HG03460 (cell line): Measurements from ENCODE around the gene PQBP1.

Experiments
- ATAC-seq: cut with Tn5 transposase; IDR thresholded peaks from one replicate; pipeline ENCODE4 v1.9.1; 2021; ENCODE audit not compliant: unreplicated experiment

The PQBP1 gene

DNA sequence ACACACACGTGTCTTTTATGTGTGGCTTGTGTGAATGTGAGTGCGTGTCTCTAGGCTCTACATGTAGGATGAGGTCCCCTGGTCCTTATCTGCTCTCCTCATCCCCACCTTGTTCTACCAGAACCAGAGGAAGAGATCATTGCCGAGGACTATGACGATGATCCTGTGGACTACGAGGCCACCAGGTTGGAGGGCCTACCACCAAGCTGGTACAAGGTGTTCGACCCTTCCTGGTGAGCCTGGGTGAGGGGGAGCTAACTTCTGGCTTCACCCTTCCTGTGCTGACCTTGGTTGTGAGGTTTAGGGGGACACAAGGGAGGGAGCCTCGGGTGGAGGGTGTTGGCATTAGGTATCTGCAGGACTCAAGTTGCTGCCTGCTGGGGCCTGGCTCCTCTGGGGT lies 3.3 kb downstream of the PQBP1 start:
- no peak for ATAC-seq

- ATAC-seq: no peak
Observed at GRCh38 chrX:48902135-48902534, 4.4 kb downstream of the PQBP1 start.

DNA sequence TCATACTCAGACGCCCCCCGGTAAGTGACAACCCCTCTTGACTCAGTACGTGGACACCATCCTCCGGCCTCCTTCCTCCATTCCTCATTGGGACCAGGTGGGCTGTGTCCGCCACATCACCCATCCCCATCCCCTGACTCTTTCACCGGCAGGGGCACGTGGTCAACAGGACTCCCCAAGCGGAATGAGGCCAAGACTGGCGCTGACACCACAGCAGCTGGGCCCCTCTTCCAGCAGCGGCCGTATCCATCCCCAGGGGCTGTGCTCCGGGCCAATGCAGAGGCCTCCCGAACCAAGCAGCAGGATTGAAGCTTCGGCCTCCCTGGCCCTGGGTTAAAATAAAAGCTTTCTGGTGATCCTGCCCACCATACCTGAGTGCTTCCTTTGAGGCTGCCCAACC lies 5.0 kb downstream of the PQBP1 start:
- no peak for ATAC-seq

GRCh38 chrX:48903290-48903689 lies 5.6 kb downstream of the PQBP1 start:
- no peak for ATAC-seq

DNA sequence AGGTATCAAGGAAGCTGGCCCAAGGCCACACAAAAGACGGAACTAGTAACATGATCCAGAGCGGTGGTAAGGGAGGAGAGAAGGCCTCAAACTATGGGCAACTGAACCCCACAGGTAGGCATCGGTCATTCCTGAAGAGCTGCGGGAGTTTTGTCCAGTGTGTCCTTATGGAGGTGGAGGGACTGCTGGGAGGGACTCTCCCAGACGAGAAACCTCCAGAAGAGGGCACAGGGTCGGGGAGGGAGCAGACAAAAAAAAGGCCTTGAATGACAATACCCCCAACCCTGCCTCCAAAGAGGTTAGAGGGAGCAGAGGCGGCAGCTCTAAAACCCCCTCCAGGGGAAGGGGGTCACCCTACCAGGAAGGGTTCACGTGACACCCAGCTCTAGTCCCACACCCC lies 6.5 kb downstream of the PQBP1 start:
- no peak for ATAC-seq

- ATAC-seq: no peak
Observed at GRCh38 chrX:48904626-48905025, 6.9 kb downstream of the PQBP1 start.

- no peak for ATAC-seq
Observed at GRCh38 chrX:48905090-48905790, 7.5 kb downstream of the PQBP1 start.

GRCh38 chrX:48908600-48908999 lies 10.9 kb downstream of the PQBP1 start:
- no peak for ATAC-seq

DNA sequence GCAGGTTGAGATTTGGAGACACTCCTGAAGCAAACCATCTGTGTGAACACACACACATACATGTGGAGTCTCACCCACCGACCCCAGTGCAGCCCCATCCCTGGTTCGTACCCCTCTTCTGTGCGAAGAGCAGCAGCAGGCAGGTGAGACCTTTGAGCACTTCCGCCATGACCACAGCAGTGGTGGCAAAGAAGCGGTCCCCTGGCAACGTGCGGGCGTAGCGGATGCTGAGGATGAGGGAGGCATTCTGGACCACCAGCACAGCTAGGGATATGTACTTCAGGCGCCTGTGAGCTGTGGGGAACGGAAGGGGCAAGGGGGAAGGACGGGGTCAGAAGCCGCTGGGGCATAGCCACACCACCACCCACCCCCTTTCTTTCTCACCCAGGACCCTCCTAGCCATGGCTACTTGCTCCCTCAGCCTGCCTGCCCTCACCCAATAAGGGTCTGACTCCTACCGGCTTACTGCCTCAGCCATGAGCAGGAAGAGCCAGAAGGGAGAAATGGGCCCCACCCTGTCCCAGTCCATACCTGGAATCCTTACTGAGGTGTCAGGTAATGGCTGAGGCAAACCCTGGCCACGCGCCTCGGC lies 12.1 kb downstream of the PQBP1 start:
- no peak for ATAC-seq

GRCh38 chrX:48910926-48911411 lies 13.2 kb downstream of the PQBP1 start:
- no peak for ATAC-seq

DNA sequence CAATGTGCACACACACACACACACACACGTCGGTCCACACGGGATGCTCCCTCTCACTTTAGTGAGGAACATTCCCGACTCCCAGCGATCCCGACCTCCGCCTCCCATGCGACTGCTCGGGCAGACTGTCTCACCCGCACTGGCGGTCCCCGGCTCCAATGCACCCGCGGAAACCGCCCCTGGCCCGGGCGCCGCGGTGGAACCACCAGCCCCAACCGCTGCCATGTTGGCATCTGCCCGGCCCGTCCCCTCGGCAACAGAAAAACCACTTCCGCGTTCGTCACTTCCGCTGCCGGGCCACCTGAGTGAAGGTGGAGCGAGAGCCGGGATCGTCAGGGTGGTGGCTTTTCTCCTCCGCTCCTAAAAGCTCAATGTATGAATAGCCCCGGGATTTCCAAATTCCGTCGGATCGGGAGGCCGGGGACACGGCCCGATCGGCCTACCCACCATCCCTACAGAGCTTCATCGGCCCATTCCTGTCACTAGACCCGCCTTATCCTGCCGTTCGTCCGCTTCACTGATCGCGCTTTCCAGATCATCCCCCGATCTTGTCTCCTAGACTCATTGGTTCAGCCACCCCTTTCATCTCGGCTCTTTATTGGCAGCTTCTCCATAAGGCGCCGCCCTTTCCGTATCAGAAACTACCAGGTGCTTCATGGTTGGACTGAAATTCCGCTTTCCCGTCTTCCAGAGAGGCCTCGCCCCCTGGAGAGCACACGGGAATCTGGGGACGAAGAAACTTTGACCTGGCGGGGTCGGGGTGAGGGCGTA lies 13.9 kb downstream of the PQBP1 start, which contains the start of gene SLC35A2:
SLC35A2 (minus strand) TSS at position 235 of the 771 bp plus-strand sequence; CDS start at position 225, 10 bp downstream.
- peak; percentile 71 for ATAC-seq

DNA sequence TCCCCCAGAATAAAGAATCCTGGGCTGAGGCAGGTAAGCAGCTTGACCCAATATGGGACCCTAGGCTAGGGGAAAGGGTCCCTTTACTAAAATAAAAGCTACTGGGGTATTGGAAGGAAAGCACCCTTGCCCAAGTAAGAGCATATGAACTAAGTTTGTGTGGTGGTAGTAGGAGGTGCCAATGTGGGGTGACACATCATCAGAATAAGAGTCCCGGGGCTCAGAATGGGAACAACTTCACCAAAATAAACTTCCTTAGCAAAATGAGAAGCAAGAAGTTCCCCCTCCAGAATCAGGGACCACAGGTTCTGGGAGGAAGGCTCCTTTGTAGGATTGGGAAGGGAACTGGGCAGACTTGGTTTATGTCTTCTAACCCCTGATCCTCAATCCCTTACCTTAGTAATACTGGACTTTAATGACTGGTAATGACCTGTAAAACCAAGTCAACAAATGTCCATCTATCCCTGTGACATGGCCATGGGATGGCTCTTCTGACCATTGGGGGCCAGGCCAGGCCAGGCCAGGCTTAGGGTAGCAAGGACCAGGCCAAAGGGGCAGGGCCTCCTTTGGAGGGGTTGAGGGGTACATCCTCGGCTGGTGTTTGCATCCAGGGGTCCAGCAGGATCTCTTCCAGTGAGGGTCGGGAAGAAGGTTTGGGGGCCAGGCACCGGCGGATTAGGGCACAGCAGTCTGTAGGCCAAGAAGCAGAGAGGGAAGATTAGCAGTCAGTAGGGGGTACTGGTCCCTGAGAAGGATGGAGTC lies 16.1 kb downstream of the PQBP1 start:
- ATAC-seq: no peak

- no peak for ATAC-seq
Observed at GRCh38 chrX:48914593-48915493, 17.1 kb downstream of the PQBP1 start.

GRCh38 chrX:48917139-48918001 lies 19.6 kb downstream of the PQBP1 start:
- ATAC-seq: peak; percentile 32

DNA sequence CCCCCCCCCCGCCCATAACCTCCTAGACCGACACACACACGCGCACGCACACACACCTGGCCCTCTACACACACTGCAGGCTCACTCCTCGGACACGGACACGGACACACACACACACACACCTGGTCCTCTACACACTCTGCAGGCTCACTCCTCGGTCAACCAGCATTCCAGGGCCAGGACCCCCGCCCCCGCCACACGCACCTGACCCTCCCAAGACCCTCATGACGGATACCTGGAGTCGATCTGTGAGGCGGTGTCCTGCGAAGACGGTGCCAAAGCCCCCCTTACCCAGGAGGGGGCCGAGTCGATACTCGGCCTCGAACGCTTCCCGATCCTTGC lies 20.5 kb downstream of the PQBP1 start:
- no peak for ATAC-seq

GRCh38 chrX:48918643-48919340 lies 21.1 kb downstream of the PQBP1 start, which contains the start of gene PIM2:
TSS of gene PIM2 (minus strand) at chrX:48919024. CDS start at chrX:48918834, 190 bp downstream.
- ATAC-seq: peak; percentile 78

DNA sequence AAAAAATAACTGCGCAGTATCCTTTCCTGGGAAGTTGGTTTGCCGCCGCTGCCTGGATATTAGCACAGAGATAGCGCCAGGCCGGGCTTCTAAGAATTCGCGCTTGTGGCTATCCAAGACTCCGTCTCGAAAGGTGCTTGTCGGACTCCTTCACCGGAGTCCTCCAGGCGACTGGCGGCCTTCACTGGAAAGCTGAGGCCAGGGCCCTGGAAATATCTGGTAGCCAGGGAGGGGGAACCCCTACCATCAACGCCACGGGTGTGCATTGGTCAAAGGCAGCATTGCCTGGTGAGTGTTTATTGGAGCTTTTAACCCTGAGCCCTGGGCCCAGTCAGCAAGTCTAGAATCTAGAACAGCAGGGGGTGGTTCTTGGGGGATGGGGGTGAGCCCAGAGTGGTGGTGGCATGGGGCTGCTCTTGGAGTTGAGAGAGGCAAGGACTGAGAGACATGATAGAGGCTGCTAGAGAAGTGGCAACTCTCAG lies 21.7 kb downstream of the PQBP1 start:
- ATAC-seq: peak; percentile 21

- ATAC-seq: no peak
Observed at GRCh38 chrX:48919947-48920717, 22.4 kb downstream of the PQBP1 start.
